GM18858 (cell line): ENCODE results near the gene WFDC5.
"Not testable (repeated sequence)": the region's sequence is repeated elsewhere in the genome, so short reads cannot be mapped to it uniquely, and the experiment has no call there.

Source experiments
- ATAC-seq: cut with Tn5 transposase; IDR thresholded peaks from one replicate; pipeline ENCODE4 v1.9.1; 2021; ENCODE audit not compliant: unreplicated experiment

WFDC5 gene

GRCh38 chr20:45114465-45115385 lies at the start of gene WFDC5:
Gene WFDC5 (minus strand): TSS chr20:45115174. CDS start chr20:45115083, 91 bp downstream.
- no peak for ATAC-seq

GRCh38 chr20:45163083-45163803 lies 48.3 kb upstream of the WFDC5 start:
- no peak for ATAC-seq

GRCh38 chr20:45157962-45158361 lies 43.0 kb upstream of the WFDC5 start:
- ATAC-seq: no peak

GRCh38 chr20:45156713-45157112 lies 41.7 kb upstream of the WFDC5 start:
- no peak for ATAC-seq

GRCh38 chr20:45154794-45155193 lies 39.8 kb upstream of the WFDC5 start:
- not testable (repeated sequence) for ATAC-seq

GRCh38 chr20:45154183-45154582 lies 39.2 kb upstream of the WFDC5 start:
- no peak for ATAC-seq

- no peak for ATAC-seq
Measured at GRCh38 chr20:45153752-45154151, 38.8 kb upstream of the WFDC5 start.

- no peak for ATAC-seq
Measured at GRCh38 chr20:45153147-45153546, 38.2 kb upstream of the WFDC5 start.

- ATAC-seq: no peak
Measured at GRCh38 chr20:45152405-45152804, 37.4 kb upstream of the WFDC5 start.

- no peak for ATAC-seq
Measured at GRCh38 chr20:45149062-45149461, 34.1 kb upstream of the WFDC5 start.

GRCh38 chr20:45140836-45141235 lies 25.9 kb upstream of the WFDC5 start:
- ATAC-seq: no peak

- ATAC-seq: not testable (repeated sequence)
Measured at GRCh38 chr20:45139733-45140375, 24.9 kb upstream of the WFDC5 start.

- no peak for ATAC-seq
Measured at GRCh38 chr20:45138561-45139300, 23.8 kb upstream of the WFDC5 start.

GRCh38 chr20:45136911-45137310 lies 21.9 kb upstream of the WFDC5 start:
- no peak for ATAC-seq

- no peak for ATAC-seq
Measured at GRCh38 chr20:45128099-45128498, 13.1 kb upstream of the WFDC5 start.

GRCh38 chr20:45124365-45124764 lies 9.4 kb upstream of the WFDC5 start, which contains the start of gene WFDC12:
Gene WFDC12 (minus strand): TSS chr20:45124465. CDS start chr20:45124447, 18 bp downstream.
- ATAC-seq: no peak

GRCh38 chr20:45121388-45121787 lies 6.4 kb upstream of the WFDC5 start:
- no peak for ATAC-seq

GRCh38 chr20:45119556-45120266 lies 4.7 kb upstream of the WFDC5 start:
- ATAC-seq: no peak

- ATAC-seq: no peak
Measured at GRCh38 chr20:45118028-45118427, 3.1 kb upstream of the WFDC5 start.

- no peak for ATAC-seq
Measured at GRCh38 chr20:45117581-45117980, 2.6 kb upstream of the WFDC5 start.
